ENCODE measurements around the gene KIAA0408.

GRCh38 chr6:127497410-127497809, 38.2 kb upstream of the KIAA0408 start:
- TF ChIP-seq POLR2AphosphoS5 (IDR thresholded peaks at IDR 0.05) (no peak), CTCF (IDR thresholded peaks at IDR 0.05) (no peak), POLR2A (IDR thresholded peaks at IDR 0.05) (no peak)

Measured in prostate gland (tissue), 2 donors.